GM21515 (cell line): ENCODE results near the gene SH3TC2.
A peak's percentile ranks its signal among the peaks of the same experiment; 100 is the strongest.

Experiments
- ATAC-seq: cut with Tn5 transposase; IDR thresholded peaks from one replicate; pipeline ENCODE4 v1.9.1; 2021; ENCODE audit not compliant: unreplicated experiment

SH3TC2 gene

DNA sequence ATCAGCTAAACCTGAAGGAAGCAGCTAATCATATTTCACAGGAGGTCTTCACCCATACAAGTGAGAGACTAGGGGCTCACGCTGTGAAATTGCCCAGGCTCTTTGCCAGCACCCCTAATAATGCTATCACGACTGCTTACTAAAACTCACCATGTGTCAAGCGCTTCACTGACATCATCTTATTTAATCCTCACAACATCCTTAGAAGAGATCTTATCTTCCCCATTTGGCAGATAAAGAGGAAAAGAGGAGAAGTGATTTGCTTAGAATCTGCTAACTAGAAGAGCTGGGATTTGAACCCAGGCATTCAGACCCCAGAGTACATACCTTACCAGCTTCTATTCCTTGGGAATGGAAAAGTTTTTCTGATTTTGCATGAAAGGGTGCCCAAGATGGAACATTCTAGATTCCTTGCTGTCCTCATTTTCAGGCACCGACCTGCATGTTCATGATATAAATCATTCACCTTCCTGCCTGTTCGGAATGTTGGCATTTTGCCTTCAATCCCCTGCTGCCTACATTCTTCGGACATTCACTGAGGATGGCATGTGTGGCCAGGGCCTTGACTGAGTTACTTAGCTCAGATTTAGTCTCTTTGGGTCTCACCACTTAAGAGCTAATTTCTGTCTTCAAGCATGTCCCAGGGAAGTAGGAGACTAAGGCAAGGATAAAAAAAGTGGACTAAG lies 88.1 kb downstream of the SH3TC2 start:
- ATAC-seq = no peak

DNA sequence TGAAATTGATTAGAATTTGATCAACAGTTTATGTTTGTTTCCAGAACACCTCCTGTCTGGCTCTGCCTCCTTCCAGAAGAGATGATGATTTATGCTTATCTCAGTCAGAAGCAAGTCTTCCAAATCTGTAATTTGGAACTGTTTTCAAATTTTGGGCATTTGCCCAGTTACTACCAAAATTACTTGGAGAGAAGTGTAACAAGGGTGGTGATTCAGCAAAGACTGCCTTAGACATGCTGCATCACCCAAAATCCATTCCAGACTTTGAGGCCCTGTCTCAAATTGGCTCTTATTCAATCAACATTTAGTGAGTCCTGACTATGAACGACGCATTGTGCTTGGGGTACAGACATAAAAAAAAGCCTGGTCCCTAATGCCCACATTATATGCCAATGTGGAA lies 89.4 kb downstream of the SH3TC2 start:
- no peak for ATAC-seq

GRCh38 chr5:148972974-148973374 lies 89.9 kb downstream of the SH3TC2 start:
- ATAC-seq = no peak

- ATAC-seq = no peak
These were observed 90.5 kb downstream of the SH3TC2 start for GRCh38 chr5:148972396-148972795.

- ATAC-seq = no peak
These were observed 92.0 kb downstream of the SH3TC2 start for GRCh38 chr5:148970876-148971275.

- no peak for ATAC-seq
These were observed 92.6 kb downstream of the SH3TC2 start for GRCh38 chr5:148970228-148970627.

DNA sequence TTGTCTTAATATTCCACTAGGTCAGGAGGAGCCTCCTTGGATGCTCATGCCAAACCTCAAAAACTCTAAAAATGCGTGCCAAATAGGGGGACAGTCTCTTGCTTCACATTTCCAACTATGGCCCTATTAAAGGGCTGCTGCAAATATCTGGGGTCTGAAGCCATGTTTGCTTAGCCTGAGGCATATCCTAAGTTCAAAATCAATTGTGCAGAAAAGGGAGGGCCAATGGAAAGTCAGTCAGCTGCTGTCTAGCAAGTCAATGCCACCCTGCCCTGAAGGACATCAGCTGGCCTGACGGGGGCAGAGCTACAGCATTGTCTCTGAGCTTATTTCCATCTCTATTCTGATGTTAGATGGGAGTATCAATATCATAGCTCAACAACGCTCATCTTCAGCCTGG lies 93.6 kb downstream of the SH3TC2 start:
- ATAC-seq = no peak

GRCh38 chr5:148968311-148968710 lies 94.6 kb downstream of the SH3TC2 start:
- no peak for ATAC-seq

DNA sequence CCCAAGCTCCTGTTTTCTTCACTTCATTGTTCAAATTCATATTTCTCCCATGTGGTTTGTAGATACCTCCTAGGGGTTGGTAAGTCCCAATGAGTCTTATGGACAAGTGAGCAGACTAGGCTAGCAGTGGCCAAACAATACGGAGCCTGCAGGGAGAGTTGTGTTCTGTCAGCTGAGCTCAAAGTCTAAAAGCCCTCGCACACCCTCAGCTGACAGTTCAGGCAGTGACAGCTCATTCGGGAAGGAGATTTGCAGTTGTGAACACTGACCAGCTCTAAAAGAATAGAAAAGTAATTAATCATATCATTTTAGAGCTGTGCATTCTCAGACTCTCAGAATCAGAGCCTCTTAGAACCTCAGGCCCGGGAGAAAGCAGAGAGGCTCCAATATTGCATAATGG lies 95.1 kb downstream of the SH3TC2 start:
- no peak for ATAC-seq

DNA sequence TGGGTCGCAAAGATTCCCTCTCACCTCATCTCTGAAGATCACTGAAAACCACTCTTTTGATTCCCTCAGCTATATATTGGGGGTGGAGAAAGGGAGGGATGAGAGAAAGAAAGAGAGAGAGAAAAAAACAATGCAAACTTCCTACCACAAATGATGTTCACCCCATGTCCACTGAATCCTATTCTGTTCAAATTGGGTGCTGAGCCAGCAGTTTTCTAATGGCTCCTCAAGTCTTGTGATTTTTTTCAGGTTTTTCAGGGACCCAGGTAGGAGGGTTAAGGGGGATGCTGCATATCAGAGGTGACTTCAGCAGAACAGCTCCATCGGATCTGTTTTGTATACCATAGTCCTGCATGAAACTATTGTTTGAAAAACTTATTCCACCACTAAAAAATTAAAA lies 95.9 kb downstream of the SH3TC2 start:
- ATAC-seq = no peak

GRCh38 chr5:148966348-148966747 lies 96.5 kb downstream of the SH3TC2 start:
- no peak for ATAC-seq

- ATAC-seq = no peak
These were observed 97.2 kb downstream of the SH3TC2 start for GRCh38 chr5:148965511-148966265.

DNA sequence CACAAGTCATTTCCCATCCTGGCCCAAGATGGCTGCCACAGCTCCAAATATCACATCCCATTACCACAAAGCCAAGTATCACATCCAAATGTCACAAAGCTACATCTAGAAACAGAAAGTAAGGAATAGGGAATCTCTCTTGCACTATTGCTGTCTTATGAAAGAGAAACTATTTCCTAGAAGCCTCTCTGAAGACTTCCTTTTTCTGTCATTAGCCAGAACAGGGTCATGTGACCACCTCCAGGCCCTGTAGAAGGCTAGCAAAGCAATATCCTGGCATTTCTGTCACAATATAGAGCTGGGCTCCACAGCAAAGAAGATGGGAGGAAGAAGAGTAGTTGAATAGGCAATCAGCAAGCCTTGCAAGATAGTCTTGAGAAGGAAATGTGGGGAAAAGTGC lies 99.2 kb downstream of the SH3TC2 start:
- peak; percentile 75 for ATAC-seq

DNA sequence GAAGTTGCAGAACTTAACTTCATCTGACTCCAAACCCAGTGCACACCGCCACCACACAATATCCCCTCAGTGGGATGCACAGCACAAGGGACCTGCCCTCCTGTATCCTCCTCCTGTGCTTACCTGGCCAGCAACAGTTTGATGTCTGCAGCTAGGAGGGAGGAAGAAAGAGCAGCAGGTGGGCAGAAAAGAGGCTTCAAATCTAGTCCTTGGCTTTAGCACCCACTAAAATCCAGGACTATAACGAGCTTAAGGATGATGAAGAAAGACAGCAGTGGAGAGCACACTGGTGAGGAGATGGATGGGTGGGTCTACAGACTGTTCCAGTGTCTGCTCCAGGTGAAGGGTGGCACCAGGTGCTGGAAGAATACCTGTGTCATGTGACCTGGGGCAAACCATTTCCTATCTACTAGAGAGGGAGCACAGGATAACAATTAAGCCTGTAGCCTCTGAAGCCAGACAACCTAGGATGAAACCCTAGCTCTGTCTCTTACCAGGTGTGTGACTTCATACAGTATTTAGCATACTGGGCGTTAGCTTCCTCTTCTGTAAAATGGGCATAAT lies 100.0 kb downstream of the SH3TC2 start:
- no peak for ATAC-seq

DNA sequence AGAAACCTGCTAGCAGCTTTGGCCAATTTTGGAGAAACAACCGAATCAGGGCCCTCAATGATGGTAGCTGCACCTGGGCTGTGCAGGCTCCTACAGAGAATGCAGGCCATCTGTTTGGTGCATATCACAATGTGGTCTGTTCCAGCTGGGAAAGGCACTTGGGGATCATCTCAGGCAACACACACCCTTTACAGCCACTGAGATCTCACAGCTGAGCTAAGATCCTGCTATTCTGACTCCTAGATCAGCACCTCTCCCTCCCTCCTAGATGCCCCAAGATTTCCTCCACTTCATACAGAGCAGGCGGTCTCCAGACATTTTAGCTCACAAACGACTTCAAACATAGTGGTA lies 100.7 kb downstream of the SH3TC2 start:
- ATAC-seq = no peak

- no peak for ATAC-seq
These were observed 101.3 kb downstream of the SH3TC2 start for GRCh38 chr5:148961261-148962199.

DNA sequence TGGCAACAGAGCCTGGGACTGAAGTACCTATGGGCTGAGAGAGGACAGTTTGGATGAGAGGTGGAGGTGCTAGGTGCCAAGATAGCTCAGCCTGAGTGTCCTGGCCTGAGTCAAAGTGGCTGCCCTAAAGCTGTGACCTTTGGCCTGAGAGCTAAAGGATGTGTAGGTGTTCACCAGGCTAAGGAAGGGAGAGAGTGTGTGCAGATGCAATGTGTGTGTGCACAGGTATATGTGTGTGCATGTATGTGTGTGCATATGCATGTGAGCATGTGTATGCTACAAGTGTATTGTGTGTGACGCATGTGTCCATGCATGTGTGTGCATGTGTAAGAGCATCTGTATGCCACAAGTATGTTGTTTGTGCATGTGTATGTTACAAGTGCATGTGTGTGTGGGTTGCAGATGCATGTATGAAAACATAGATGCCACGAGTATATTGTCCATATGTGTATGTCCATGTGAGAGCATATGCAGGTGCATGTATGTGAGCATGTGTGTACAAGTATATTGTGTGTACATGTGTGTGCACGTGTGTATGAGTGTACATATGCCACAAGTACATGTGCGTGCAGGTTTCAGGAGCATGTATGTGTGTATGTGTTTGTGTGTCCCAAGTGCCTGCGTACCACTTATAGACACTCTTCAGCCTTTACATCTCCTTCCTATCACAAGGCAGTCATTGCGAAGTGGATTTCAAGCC lies 102.6 kb downstream of the SH3TC2 start:
- ATAC-seq = no peak

GRCh38 chr5:148957591-148958202 lies 105.2 kb downstream of the SH3TC2 start:
- peak; percentile 68 for ATAC-seq

DNA sequence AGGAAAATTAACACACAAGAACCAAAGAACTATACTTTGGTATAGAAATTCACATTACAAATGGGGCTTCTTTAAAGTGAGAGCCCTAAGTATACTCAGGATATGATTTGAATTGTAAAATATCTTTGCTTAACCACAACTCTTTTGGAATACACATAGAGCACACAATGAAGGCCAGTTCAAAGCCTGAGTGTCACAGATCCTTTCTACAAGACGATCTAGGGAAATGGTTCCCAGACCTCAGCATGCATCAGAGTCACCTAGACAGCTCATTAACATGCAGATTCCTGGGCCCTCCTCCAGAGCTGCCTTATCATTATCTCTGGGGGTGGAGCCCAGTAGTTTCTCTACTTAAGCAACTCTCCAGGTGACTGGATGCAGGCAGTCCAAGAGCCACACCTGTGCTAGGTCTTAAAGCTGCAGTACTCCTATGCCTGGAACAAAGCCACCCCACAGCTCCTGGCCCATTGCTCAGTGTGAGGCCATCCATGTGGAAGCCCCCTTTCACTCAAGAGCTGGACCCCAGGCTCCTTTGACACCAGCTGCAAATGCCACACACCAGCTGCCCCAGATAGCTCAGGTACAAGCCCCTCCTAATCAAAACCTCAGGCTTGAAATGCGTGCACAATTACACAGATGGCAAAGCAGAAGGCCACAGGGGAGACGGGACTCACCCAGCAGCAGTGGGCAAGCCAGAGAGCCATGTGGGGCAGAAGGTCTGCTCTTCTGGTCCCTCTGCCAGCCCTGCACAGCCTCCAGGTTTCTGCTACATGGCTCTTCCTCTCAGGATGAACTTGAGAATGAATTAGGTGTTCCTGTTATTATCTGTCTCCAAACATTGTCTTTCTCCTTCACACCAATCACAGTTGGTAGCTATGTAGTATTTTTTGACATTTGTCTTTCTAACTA lies 106.1 kb downstream of the SH3TC2 start:
- ATAC-seq = no peak
